ENCODE data around the gene DDIT3.

DNA sequence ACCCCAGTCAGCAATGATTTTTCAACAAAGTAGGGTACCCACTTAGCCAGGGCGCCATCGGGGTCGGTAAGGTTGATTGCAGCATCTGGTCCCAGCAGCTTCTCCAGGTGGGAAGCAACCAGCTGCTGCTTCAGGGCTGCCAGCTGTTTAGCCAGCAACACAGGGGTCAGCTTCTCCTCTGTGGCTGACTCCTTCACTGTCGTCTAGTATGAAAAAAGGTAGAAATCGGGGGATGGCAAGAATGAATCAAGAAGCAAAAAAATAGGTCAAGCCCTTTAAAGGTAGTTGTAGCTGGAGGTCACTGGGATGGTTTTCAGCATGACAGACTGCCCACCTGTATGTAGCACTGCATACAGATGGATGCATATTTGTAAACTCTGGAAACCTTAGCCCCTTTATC lies 13.9 kb upstream of the DDIT3 start:
- TF ChIP-seq, protein P1, sequence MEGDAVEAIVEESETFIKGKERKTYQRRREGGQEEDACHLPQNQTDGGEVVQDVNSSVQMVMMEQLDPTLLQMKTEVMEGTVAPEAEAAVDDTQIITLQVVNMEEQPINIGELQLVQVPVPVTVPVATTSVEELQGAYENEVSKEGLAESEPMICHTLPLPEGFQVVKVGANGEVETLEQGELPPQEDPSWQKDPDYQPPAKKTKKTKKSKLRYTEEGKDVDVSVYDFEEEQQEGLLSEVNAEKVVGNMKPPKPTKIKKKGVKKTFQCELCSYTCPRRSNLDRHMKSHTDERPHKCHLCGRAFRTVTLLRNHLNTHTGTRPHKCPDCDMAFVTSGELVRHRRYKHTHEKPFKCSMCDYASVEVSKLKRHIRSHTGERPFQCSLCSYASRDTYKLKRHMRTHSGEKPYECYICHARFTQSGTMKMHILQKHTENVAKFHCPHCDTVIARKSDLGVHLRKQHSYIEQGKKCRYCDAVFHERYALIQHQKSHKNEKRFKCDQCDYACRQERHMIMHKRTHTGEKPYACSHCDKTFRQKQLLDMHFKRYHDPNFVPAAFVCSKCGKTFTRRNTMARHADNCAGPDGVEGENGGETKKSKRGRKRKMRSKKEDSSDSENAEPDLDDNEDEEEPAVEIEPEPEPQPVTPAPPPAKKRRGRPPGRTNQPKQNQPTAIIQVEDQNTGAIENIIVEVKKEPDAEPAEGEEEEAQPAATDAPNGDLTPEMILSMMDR (IDR thresholded peaks at IDR 0.05): no peak
- TF ChIP-seq POLR2A (IDR thresholded peaks at IDR 0.05): no peak
